Immature natural killer cell (primary cell): ENCODE results near the gene SDHA. TPM values are rescaled to one million over a fixed set of nuclear protein-coding genes. Genes with fewer than 3 reads are reported as not detected.
"Not testable (repeated sequence)": the region's sequence is repeated elsewhere in the genome, so short reads cannot be mapped to it uniquely, and the experiment has no call there.

Source experiments
- DNase-seq, 3 donors: peaks; one replicate each; pipeline ENCODE4 v3.0.0; 2022; ENCODE audit warnings: mixed read lengths in 1 of 3
- H3K27ac Mint-ChIP-seq, 6 donors: one replicate each; pipeline ENCODE4 v1.8.0; 2020; ENCODE audit warnings: mixed read lengths in 6 of 6, mild to moderate bottlenecking in 5 of 6, inconsistent platforms in 4 of 6, moderate library complexity in 3 of 6
- H3K27me3 Mint-ChIP-seq, 3 donors: one replicate each; pipeline ENCODE4 v1.8.0; 2020 to 2021; ENCODE audit warnings: low read depth in 3 of 3, mild to moderate bottlenecking in 3 of 3, mixed read lengths in 3 of 3, moderate library complexity in 3 of 3, inconsistent platforms in 1 of 3
- H3K36me3 Mint-ChIP-seq, 3 donors: one replicate each; pipeline ENCODE4 v1.8.0; 2020; ENCODE audit warnings: mixed read lengths in 3 of 3, inconsistent platforms in 2 of 3, mild to moderate bottlenecking in 2 of 3
- H3K4me1 Mint-ChIP-seq, 2 donors: one replicate each; pipeline ENCODE4 v1.8.0; 2020; ENCODE audit warnings: inconsistent platforms in 2 of 2, mild to moderate bottlenecking in 2 of 2, mixed read lengths in 2 of 2, moderate library complexity in 1 of 2
- H3K4me3 Mint-ChIP-seq, 5 donors: one replicate each; pipeline ENCODE4 v1.8.0; 2020; ENCODE audit warnings: mild to moderate bottlenecking in 5 of 5, mixed read lengths in 5 of 5, inconsistent platforms in 3 of 5, moderate library complexity in 3 of 5
- H3K9me3 Mint-ChIP-seq, 6 donors: one replicate each; pipeline ENCODE4 v1.8.0; 2020; ENCODE audit warnings: mild to moderate bottlenecking in 6 of 6, mixed read lengths in 6 of 6, inconsistent platforms in 4 of 6, moderate library complexity in 3 of 6
- polyA plus RNA-seq, 3 donors: library from polyadenylated mRNA; unstranded; fragments of 300-500 nt; fragmentation: Illumina TruSeq; gene quantifications; one replicate each; pipeline ENCODE4 v1.2.3, GENCODE V29; 2021

Gene SDHA
- polyA plus RNA-seq, 3 donors from 2014 or later, result 140 to 224 (median 208) TPM

- Mint-ChIP-seq H3K27ac (no peak overlapping the region), H3K9me3 (no peaks in the 10 kb centered on the region), H3K4me1 (peaks cover 49 to 52% of the 10 kb centered on the region in 2 donors), H3K36me3 (peaks cover 0 to 4% (median 3%) of the 10 kb centered on the region in 3 donors), H3K4me3 (no peak overlapping the region), H3K27me3 (peaks cover 0 to 6% (median 2%) of the 10 kb centered on the region in 3 donors)
- DNase-seq, result no peak
Observed at GRCh38 chr5:278646-279045, 60.5 kb downstream of the SDHA start.

- not testable (repeated sequence) for DNase-seq, H3K27ac Mint-ChIP-seq, H3K27me3 Mint-ChIP-seq, H3K4me3 Mint-ChIP-seq, H3K9me3 Mint-ChIP-seq, H3K36me3 Mint-ChIP-seq
- H3K4me1 Mint-ChIP-seq, result peaks cover 50 to 52% of the 10 kb centered on the region in 2 donors
Observed at GRCh38 chr5:279051-279665, 61.0 kb downstream of the SDHA start.

GRCh38 chr5:285991-286557, 68.0 kb downstream of the SDHA start:
- Mint-ChIP-seq H3K4me3 (no peak overlapping the region), H3K9me3 (no peaks in the 10 kb centered on the region), H3K36me3 (peaks cover 0 to 21% (median 6%) of the 10 kb centered on the region in 3 donors), H3K27me3 (peaks cover 0 to 5% (median 4%) of the 10 kb centered on the region in 3 donors), H3K4me1 (peaks cover 50 to 57% of the 10 kb centered on the region in 2 donors), H3K27ac (no peak overlapping the region)
- DNase-seq, result no peak

- not testable (repeated sequence) for H3K9me3 Mint-ChIP-seq, H3K27me3 Mint-ChIP-seq, H3K4me3 Mint-ChIP-seq, H3K27ac Mint-ChIP-seq, DNase-seq
- peaks cover 15 to 37% of the 10 kb centered on the region in 2 donors for H3K4me1 Mint-ChIP-seq
- H3K36me3 Mint-ChIP-seq, result peaks cover 0 to 23% (median 9%) of the 10 kb centered on the region in 3 donors
Observed at GRCh38 chr5:290200-290599, 72.1 kb downstream of the SDHA start.

- peaks cover 13 to 40% of the 10 kb centered on the region in 2 donors for H3K4me1 Mint-ChIP-seq
- not testable (repeated sequence) for H3K4me3 Mint-ChIP-seq, H3K27me3 Mint-ChIP-seq, H3K9me3 Mint-ChIP-seq, H3K27ac Mint-ChIP-seq, DNase-seq
- H3K36me3 Mint-ChIP-seq, result peaks cover 0 to 20% (median 9%) of the 10 kb centered on the region in 3 donors
Observed at GRCh38 chr5:291345-291744, 73.2 kb downstream of the SDHA start.

GRCh38 chr5:294788-295187, 76.7 kb downstream of the SDHA start:
- not testable (repeated sequence) for H3K4me3 Mint-ChIP-seq, H3K27me3 Mint-ChIP-seq, H3K27ac Mint-ChIP-seq, DNase-seq, H3K9me3 Mint-ChIP-seq
- H3K36me3 Mint-ChIP-seq, result peaks cover 0 to 15% (median 9%) of the 10 kb centered on the region in 3 donors
- H3K4me1 Mint-ChIP-seq, result peaks cover 24 to 49% of the 10 kb centered on the region in 2 donors

- peak overlapping the region in 1 of 6 donors; percentile 65 for H3K27ac Mint-ChIP-seq
- H3K27me3 Mint-ChIP-seq, H3K9me3 Mint-ChIP-seq, DNase-seq: not testable (repeated sequence)
- peaks cover 0 to 11% (median 9%) of the 10 kb centered on the region in 3 donors for H3K36me3 Mint-ChIP-seq
- H3K4me3 Mint-ChIP-seq, result peak overlapping the region in 4 of 5 donors; percentile 40 to 47 (median 41)
- H3K4me1 Mint-ChIP-seq, result peaks cover 28 to 47% of the 10 kb centered on the region in 2 donors
Observed at GRCh38 chr5:296207-296606, 78.1 kb downstream of the SDHA start.

- H3K27me3 Mint-ChIP-seq, H3K36me3 Mint-ChIP-seq, H3K9me3 Mint-ChIP-seq: not testable (repeated sequence)
- Mint-ChIP-seq H3K4me3 (peak overlapping the region; percentile 47 to 61 (median 52)), H3K4me1 (peaks cover 33 to 46% of the 10 kb centered on the region in 2 donors), H3K27ac (peak overlapping the region in 3 of 6 donors; percentile 46 to 56 (median 48))
- DNase-seq, result peak; percentile 19 to 29 (median 25)
Observed at GRCh38 chr5:296954-297353, 78.8 kb downstream of the SDHA start.

GRCh38 chr5:297448-297847, 79.3 kb downstream of the SDHA start:
- not testable (repeated sequence) for DNase-seq, H3K36me3 Mint-ChIP-seq, H3K9me3 Mint-ChIP-seq, H3K27me3 Mint-ChIP-seq
- H3K4me3 Mint-ChIP-seq, result peak overlapping the region; percentile 5 to 61 (median 53)
- peaks cover 38 to 48% of the 10 kb centered on the region in 2 donors for H3K4me1 Mint-ChIP-seq
- peak overlapping the region in 4 of 6 donors; percentile 46 to 71 (median 54) for H3K27ac Mint-ChIP-seq

- H3K4me1 Mint-ChIP-seq, result peaks cover 39 to 54% of the 10 kb centered on the region in 2 donors
- DNase-seq, H3K4me3 Mint-ChIP-seq, H3K9me3 Mint-ChIP-seq, H3K36me3 Mint-ChIP-seq, H3K27ac Mint-ChIP-seq, H3K27me3 Mint-ChIP-seq: not testable (repeated sequence)
Observed at GRCh38 chr5:297991-298736, 80.0 kb downstream of the SDHA start.

- H3K27ac Mint-ChIP-seq, result no peak overlapping the region
- DNase-seq, result no peak
- H3K9me3 Mint-ChIP-seq, result no peaks in the 10 kb centered on the region
- H3K36me3 Mint-ChIP-seq, result no peaks in the 10 kb centered on the region
- peaks cover 0 to 2% (median 2%) of the 10 kb centered on the region in 3 donors for H3K27me3 Mint-ChIP-seq
- no peak overlapping the region for H3K4me3 Mint-ChIP-seq
- H3K4me1 Mint-ChIP-seq, result peaks cover 39 to 59% of the 10 kb centered on the region in 2 donors
Observed at GRCh38 chr5:298737-299125, 80.6 kb downstream of the SDHA start.

GRCh38 chr5:299921-300320, 81.8 kb downstream of the SDHA start:
- not testable (repeated sequence) for H3K9me3 Mint-ChIP-seq, H3K36me3 Mint-ChIP-seq, DNase-seq, H3K4me3 Mint-ChIP-seq, H3K27me3 Mint-ChIP-seq, H3K27ac Mint-ChIP-seq
- peaks cover 39 to 59% of the 10 kb centered on the region in 2 donors for H3K4me1 Mint-ChIP-seq

- not testable (repeated sequence) for H3K4me3 Mint-ChIP-seq, DNase-seq, H3K36me3 Mint-ChIP-seq, H3K9me3 Mint-ChIP-seq, H3K27me3 Mint-ChIP-seq
- H3K4me1 Mint-ChIP-seq, result peaks cover 37 to 50% of the 10 kb centered on the region in 2 donors
- H3K27ac Mint-ChIP-seq, result peak overlapping the region in 1 of 6 donors; percentile 66
Observed at GRCh38 chr5:300691-301435, 82.7 kb downstream of the SDHA start.
